ENCODE data around the gene RNLS.

The RNLS gene

DNA sequence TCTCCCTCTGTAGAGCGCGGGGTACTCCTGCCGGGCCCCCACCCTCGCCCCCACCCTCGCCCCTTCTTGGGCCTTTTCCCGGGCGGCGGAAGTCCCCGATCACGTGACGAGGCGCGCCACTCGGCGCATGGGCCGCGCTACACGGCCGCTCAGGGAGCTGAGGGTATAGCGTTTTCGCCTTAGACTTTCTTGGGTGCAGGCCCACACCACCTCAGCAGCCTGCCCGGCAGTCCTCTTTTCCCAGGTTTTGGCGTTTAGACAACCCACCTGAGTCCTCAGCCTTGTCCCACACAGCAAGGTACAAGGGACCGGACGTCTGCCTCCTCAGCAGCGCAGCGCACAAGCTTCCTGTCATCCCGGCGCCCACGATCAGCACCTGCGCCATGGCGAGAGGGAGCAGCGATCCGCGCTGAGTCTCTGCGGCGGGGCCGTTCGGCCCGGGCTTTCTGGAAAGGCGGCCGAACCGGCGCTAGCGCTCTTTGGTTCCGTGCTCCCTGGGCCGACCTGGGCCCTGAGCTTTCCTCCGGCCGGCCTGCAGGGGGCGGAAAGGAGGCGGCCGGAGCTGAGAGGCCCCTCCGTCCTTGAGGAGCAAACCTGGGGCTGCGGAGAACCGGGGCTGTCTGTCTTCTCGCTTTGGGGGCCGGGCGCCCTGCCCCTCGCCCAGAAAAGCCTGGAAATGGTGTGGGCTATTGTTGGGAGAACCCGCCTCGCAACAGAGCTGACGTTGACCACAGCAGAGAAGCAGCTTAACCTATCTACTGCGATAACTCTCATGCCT is at the start of gene RNLS:
TSS of gene RNLS (minus strand) at position 513 of the 778 bp plus-strand sequence.
- peak; percentile 76 for DNase-seq

DNA sequence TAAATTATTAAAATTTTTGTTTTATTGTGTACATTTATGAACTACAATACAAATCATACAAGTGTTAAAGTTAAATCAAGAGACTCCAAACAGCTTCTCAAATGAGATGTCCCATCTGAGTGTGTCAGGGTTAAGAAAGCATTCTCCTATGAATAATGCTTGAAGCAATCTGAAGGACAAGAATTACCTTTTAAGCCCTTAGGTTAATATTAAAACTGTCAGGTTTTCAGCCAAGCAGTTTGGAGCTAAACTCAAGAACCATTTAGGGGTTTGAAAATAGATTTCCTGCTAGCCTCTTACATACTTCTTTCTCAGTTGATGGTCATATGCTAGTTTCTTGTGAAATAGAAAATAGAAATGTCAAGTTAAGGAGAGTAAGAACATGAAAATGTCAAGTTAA is 41.7 kb upstream of the RNLS start:
- no peak for DNase-seq

GRCh38 chr10:88623835-88624234 is 40.7 kb upstream of the RNLS start:
- no peak for DNase-seq

- no peak for DNase-seq
Measured at GRCh38 chr10:88620441-88620840, 37.3 kb upstream of the RNLS start.

- no peak for DNase-seq
Measured at GRCh38 chr10:88618496-88618895, 35.4 kb upstream of the RNLS start.

- DNase-seq, result no peak
Measured at GRCh38 chr10:88617772-88618300, 34.7 kb upstream of the RNLS start.

- no peak for DNase-seq
Measured at GRCh38 chr10:88616250-88616977, 33.3 kb upstream of the RNLS start.

GRCh38 chr10:88608780-88609179 is 25.7 kb upstream of the RNLS start:
- no peak for DNase-seq

GRCh38 chr10:88608052-88608732 is 25.1 kb upstream of the RNLS start:
- DNase-seq, result no peak

DNA sequence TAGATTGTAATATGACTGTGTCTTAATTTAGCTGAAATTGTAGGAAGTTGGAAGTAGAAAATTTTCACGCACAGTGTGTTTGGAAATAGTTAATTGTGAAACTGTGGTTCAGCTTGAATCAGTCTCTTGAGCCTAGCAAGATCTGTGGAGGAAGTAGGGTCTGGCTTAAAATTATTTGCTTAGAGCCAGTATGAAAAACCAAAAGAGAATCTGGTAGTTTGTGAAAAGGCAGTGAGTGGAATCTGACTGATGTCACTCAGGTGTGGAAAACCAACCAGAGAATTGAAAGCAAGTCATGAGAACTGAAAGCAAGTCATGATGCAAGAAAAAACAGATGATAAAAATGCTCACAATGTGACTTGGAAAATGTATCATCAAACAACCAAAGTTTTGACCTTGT is 14.9 kb upstream of the RNLS start:
- DNase-seq, result no peak

- DNase-seq, result no peak
Measured at GRCh38 chr10:88594482-88594881, 11.4 kb upstream of the RNLS start.

GRCh38 chr10:88592906-88593305 is 9.8 kb upstream of the RNLS start:
- no peak for DNase-seq

DNA sequence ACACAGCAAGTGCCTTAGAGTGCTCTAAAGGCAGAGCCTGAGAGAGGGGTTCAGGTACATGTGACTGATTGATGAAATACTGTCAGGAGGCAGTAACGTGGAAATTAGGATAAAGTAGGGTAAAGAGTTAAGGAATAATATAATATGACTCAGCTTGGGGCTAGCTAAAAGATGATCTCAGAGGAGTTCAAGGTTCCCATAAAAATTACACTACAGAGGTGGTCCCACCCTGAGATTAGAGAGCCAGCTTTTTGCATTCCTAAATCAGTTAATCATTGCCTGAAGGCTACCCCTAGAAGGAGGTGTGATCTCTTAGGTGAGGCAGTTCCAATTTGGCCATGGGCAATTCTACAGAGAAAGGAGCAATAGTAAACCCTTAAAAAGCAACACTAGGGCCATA is 9.3 kb upstream of the RNLS start:
- DNase-seq, result no peak

DNA sequence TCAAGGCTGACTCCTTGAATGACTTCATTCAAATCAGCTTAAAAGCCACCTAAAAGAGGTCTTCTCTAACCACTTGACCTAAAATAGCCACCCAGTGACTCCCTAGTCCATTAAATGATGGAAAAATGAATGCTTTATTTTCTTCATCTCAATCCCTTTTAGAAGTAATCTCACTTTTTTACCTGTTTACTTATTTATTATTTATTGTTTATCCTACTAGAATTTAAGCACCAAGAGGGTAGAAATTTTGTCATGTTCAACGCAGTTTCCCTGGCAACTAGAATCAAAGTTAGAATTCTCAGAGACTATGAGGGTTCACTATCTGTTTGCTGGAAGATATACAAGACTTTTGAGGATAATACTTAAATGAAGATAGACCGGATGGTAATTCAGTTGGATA is 3.3 kb upstream of the RNLS start, which contains the start of gene LIPJ:
TSS of gene LIPJ (plus strand) at position 301 of the 400 bp plus-strand sequence. CDS start 3,926 bp downstream, outside the sequence.
- no peak for DNase-seq

DNA sequence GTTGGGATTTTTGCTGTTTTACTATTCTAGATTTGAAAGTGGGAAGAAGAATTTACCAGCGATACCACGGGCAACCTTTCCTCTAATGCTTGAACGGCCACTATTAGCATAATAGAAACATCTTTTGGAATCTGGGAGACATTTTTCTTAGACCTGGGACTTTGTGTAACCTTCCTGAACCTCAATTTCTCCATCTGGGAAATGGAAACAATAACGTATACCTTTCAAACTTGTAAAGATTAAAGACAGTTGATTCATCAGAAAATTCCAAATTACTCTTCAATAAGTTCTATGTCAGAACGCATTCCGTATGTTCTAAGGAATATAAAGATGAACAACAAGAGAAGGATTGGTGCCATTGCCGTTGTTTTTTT is 453 bp upstream of the RNLS start:
- DNase-seq, result no peak

- no peak for DNase-seq
Measured at GRCh38 chr10:88582411-88582805, 710 bp downstream of the RNLS start.

DNA sequence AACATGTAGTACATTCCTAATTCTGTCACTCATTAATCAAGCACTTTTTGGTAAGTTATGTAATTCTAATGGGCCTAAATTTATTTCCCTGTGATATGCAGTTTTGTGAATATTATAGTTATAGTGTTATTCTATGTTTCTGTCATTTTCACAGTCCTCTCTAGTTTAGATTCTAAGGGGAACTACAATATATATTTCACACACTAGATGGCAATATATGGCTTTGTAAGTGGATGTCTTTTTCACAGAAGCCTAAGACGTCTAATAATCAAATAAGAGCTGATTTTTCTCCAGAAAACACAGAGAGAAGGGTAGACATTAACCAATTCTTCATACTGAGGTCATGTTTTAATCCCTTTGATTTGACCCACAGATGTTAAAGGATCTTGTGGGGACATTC is 18.0 kb downstream of the RNLS start:
- DNase-seq, result peak; percentile 51

GRCh38 chr10:88562152-88562551 is 21.0 kb downstream of the RNLS start:
- DNase-seq, result no peak

- no peak for DNase-seq
Measured at GRCh38 chr10:88557658-88558057, 25.5 kb downstream of the RNLS start.

GRCh38 chr10:88557256-88557655 is 25.9 kb downstream of the RNLS start:
- no peak for DNase-seq

DNA sequence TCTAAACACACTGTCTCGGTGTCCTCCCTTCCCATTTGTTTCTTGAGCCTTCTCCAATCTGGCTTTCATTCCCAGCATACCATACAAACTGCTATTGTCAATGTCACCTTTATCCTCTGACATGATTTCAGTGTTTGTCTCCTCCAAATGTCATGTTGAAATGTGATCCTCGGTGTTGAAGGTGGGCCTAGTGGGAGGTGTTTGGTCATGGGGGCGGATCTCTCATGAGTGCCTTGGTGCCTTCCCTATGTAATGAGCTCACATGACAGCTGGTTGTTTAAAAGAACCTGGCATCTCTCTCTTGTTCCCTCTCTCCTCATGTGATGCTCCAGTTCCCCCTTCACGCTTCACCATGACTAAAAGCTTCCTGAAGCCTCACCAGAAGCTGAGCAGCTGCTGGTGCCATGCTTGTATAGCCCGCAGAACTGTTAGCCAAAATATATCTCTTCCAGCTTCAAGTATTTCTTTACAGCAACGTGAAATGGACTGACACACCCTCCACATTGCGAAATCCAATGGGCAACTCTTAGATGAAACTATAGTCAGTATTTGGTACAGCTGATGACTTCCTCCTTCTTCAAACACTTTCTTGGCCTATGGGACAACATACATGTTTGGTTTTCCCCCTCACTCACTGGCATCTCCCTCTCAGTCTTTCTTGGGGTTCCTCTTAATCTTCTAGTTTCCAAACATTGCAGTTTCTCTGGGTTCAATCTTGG is 27.8 kb downstream of the RNLS start:
- DNase-seq, result no peak

- DNase-seq, result peak; percentile 69
Measured at GRCh38 chr10:88553116-88553752, 29.9 kb downstream of the RNLS start.
